ENCODE results near the gene ACD.

ACD gene

GRCh38 chr16:67660564-67661028 lies 536 bp upstream of the ACD start, which contains the start of gene PARD6A:
Gene PARD6A, plus strand, starts transcription at chr16:67660960. Its CDS starts 79 bp downstream, at chr16:67661039.
- peak within 1 kb of the TSS; percentile 88 for H3K4me3 Mint-ChIP-seq
- peaks cover 17% of the 10 kb centered on the region for H3K4me1 Mint-ChIP-seq (ENCODE audit: low read depth)
- peak within 1 kb of the TSS; percentile 92 for H3K27ac Mint-ChIP-seq
- no peaks in the 10 kb centered on the region for H3K9me3 Mint-ChIP-seq
- H3K27me3 Mint-ChIP-seq = no peaks in the 10 kb centered on the region
- peaks cover 3% of the 10 kb centered on the region for H3K36me3 Mint-ChIP-seq (ENCODE audit: low read depth)

DNA sequence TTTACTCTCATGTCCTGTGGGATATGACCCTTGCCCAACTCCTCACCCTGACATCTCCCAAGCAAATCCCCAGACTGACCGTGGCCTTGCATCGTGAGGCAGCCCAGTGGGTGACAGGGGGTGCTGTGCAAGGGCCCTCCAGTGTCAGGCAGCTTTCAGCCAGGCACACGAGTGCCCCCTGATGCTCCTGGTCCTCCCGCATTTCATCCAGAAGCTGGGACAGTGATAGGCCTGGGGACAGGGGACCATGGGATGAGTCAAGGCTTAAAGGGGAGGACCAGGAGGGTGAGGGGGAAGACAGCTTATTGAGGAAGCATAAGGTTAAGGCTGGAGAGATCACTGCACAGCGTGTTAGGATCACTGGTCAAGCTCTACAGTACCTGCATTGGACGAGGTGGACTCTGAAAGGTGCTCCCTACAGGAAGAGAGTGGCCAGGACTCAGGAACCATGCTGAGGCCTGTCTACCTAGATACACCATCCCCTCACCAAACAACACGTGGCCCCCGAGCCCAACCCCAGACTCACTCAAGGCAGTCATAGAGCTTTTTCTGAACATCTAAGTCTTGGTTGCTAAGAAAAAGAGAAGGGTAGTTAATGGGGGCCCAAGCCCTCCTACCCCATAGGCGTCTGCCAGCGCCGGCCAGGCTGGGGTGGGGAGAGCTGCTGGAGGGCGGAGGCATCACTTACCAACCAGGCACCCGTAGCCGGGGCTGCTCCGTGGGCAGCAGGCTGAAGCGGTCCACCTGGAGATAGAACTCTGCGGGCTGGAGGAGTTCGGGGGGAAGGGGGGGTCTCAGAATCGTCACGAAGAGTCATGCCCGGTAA lies 998 bp downstream of the ACD start:
- Mint-ChIP-seq H3K9me3 (no peaks in the 10 kb centered on the region), H3K36me3 (ENCODE audit: low read depth) (peaks cover 6% of the 10 kb centered on the region), H3K4me3 (peak overlapping the region; percentile 88), H3K27ac (peak overlapping the region; percentile 92), H3K27me3 (no peaks in the 10 kb centered on the region), H3K4me1 (ENCODE audit: low read depth) (peaks cover 13% of the 10 kb centered on the region)

DNA sequence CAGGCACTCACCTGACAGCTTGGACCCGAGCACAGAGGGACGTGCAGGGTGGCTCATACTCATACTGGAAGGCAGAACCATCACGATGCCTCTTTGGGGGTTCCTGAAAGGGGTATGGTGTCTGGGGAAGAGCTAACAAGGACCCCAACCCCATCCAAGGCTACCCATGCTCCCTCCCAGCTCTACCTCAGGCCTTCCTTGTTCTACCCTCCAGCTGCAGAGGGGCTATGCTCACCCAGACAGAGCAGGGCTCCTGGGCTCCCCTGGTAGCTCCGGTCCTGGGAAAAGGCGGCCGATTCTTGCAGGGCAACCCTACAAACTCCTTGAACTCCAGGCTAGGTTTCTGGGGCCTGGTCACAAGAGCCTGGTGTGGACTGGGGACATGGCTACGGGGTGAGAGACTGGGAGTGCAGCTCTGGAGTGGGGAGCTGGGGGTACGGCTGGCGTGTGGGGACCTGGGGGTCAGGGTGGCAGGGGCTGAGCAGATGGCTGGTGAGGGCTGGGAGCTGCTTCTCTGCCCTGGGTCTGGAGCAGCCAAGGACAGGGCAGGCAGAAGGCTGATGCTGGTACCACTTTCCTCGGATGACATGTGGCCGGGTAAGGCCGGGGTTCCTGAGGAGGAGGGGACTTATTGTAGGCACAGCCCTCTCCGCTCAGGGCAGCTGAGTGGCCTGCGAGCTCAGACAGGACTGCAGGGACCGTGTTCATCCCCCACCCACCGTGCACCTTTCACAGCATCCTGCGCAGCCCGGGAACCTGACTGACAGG lies 2.1 kb downstream of the ACD start:
- H3K9me3 Mint-ChIP-seq = no peaks in the 10 kb centered on the region
- no peaks in the 10 kb centered on the region for H3K27me3 Mint-ChIP-seq
- no peak overlapping the region for H3K4me3 Mint-ChIP-seq
- H3K4me1 Mint-ChIP-seq (ENCODE audit: low read depth) = peaks cover 13% of the 10 kb centered on the region
- peak overlapping the region; percentile 16 for H3K27ac Mint-ChIP-seq
- peaks cover 6% of the 10 kb centered on the region for H3K36me3 Mint-ChIP-seq (ENCODE audit: low read depth)

- Mint-ChIP-seq H3K27ac (no peak overlapping the region), H3K9me3 (no peaks in the 10 kb centered on the region), H3K36me3 (ENCODE audit: low read depth) (peaks cover 9% of the 10 kb centered on the region), H3K27me3 (no peaks in the 10 kb centered on the region), H3K4me1 (ENCODE audit: low read depth) (peaks cover 13% of the 10 kb centered on the region), H3K4me3 (no peak overlapping the region)
These were observed 2.9 kb downstream of the ACD start for GRCh38 chr16:67657017-67657608.

DNA sequence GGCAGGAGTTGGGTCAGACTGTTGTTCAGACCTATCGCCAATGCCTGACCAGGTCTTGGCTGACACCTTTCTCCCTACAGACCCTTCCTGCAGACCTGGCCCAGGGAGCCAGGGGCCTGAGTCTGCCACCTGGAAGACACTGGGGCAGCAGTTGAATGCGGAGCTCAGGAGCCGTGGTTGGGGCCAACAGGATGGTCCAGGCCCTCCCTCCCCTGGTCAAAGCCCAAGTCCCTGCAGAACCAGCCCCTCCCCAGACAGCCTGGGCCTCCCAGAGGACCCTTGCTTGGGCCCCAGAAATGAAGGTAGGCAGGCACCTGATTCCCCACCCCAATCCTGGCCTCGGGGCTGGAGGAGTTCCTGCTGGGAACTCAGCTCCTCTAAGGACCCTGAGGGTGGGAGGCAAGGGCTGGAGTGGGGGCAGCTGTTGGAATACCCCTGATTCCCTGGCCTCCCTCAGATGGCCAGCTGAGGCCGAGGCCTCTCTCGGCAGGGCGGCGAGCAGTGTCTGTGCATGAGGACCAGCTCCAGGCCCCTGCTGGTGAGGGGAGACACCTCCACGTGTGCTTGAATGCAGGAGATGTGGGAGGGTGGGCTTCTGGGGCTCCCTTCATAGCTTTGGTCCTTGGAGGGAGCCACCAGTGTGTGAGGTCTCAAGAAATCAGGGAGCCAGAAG lies 3.6 kb downstream of the ACD start:
- Mint-ChIP-seq H3K4me3 (no peak overlapping the region), H3K9me3 (no peaks in the 10 kb centered on the region), H3K36me3 (ENCODE audit: low read depth) (peaks cover 15% of the 10 kb centered on the region), H3K27ac (no peak overlapping the region), H3K4me1 (ENCODE audit: low read depth) (peaks cover 13% of the 10 kb centered on the region), H3K27me3 (no peaks in the 10 kb centered on the region)

- Mint-ChIP-seq H3K4me3 (no peak overlapping the region), H3K27me3 (no peaks in the 10 kb centered on the region), H3K9me3 (no peaks in the 10 kb centered on the region), H3K4me1 (ENCODE audit: low read depth) (peaks cover 13% of the 10 kb centered on the region), H3K27ac (peak overlapping the region; percentile 29), H3K36me3 (ENCODE audit: low read depth) (peaks cover 23% of the 10 kb centered on the region)
These were observed 4.7 kb downstream of the ACD start for GRCh38 chr16:67655363-67655762.

- no peaks in the 10 kb centered on the region for H3K9me3 Mint-ChIP-seq
- no peak overlapping the region for H3K27ac Mint-ChIP-seq
- H3K4me1 Mint-ChIP-seq (ENCODE audit: low read depth) = peaks cover 13% of the 10 kb centered on the region
- H3K36me3 Mint-ChIP-seq (ENCODE audit: low read depth) = peaks cover 28% of the 10 kb centered on the region
- H3K27me3 Mint-ChIP-seq = no peaks in the 10 kb centered on the region
- no peak overlapping the region for H3K4me3 Mint-ChIP-seq
These were observed 5.6 kb downstream of the ACD start for GRCh38 chr16:67654403-67654911.

DNA sequence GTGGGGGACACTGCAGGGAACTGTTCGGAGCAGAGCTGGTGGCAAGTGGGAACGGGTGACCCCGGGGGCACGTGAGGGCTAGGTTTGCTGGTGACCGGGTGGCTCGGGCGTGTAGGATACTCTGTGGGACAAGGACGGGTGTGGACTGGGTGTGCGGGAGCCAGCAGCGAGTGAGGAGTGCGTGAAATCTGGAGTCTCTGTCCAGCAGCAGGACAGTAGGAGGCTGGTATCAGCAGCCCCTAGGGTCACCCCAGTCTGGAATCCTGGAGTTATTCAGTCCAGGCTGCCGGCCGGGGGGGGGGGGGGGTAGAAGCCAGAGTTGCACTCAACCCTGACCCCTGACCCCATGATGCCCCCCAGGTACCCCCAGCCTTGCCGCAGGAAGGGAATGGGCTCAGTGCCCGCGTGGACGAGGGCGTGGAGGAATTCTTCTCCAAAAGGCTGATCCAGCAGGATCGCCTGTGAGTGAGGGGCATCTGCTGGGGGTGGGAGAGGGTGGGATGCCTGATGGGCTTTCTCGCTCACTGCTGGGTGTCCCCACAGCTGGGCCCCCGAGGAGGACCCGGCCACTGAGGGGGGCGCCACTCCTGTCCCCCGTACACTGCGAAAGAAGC lies 6.2 kb downstream of the ACD start:
- H3K36me3 Mint-ChIP-seq (ENCODE audit: low read depth) = peaks cover 28% of the 10 kb centered on the region
- peak overlapping the region; percentile 68 for H3K27ac Mint-ChIP-seq
- H3K4me1 Mint-ChIP-seq (ENCODE audit: low read depth) = peaks cover 10% of the 10 kb centered on the region
- H3K9me3 Mint-ChIP-seq = no peaks in the 10 kb centered on the region
- H3K4me3 Mint-ChIP-seq = no peak overlapping the region
- no peaks in the 10 kb centered on the region for H3K27me3 Mint-ChIP-seq

- no peaks in the 10 kb centered on the region for H3K27me3 Mint-ChIP-seq
- H3K36me3 Mint-ChIP-seq (ENCODE audit: low read depth) = peaks cover 28% of the 10 kb centered on the region
These were observed 6.8 kb downstream of the ACD start for GRCh38 chr16:67653128-67653788.

DNA sequence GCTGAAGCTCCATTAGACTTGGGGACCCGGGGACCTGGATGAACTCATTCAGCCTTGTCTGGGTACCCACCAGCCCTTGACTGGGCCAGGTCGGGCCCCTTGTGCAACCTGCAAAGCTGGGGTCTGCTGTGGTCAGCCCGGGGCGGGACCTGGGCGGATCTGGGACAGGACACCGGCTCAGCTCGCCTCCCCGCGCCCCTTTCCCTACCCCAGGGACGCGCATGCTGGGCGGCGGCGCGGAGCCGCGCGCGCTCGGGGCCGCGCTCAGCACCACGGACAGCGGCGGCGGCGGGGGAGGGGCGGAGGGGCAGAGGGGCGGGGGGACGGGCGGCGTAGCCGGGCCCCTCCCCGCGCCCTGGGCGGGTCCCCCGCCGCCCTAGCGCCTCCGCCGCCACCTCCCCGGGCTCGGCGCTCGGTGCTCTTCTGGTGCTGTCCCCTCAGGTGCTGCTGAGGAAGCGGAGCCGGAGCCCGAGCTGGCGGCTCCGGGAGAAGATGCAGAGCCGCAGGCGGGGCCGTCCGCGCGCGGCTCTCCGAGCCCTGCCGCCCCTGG lies 7.4 kb downstream of the ACD start:
- Mint-ChIP-seq H3K4me3 (no peak overlapping the region), H3K27ac (no peak overlapping the region), H3K9me3 (no peaks in the 10 kb centered on the region), H3K27me3 (no peaks in the 10 kb centered on the region), H3K4me1 (ENCODE audit: low read depth) (no peaks in the 10 kb centered on the region), H3K36me3 (ENCODE audit: low read depth) (peaks cover 28% of the 10 kb centered on the region)

More at GRCh38 chr16:67653128-67653788, 6.8 kb downstream of the ACD start:
- H3K27ac Mint-ChIP-seq = no peak overlapping the region
- no peak overlapping the region for H3K4me3 Mint-ChIP-seq
- peaks cover 4% of the 10 kb centered on the region for H3K4me1 Mint-ChIP-seq (ENCODE audit: low read depth)
- no peaks in the 10 kb centered on the region for H3K9me3 Mint-ChIP-seq

DNA sequence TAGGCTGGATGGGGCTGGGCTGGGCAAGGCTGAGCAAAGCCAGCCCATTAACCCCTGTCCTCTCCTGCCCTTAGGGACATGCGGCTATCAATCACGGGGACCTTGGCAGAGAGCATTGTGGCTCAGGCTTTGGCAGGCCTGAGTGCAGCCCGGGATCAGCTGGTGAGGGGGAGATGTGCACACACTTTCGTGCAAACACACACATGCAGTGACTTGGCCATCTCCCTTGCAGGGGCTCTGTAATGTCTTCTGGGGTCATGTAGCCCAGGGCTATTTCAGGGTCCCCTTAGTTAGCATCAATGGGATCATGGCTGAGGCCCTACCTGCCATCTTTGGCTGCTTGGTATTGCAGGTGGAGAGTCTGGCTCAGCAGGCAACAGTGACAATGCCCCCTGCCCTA lies 8.2 kb downstream of the ACD start:
- Mint-ChIP-seq H3K4me1 (ENCODE audit: low read depth) (no peaks in the 10 kb centered on the region), H3K27ac (no peak overlapping the region), H3K9me3 (no peaks in the 10 kb centered on the region), H3K27me3 (no peaks in the 10 kb centered on the region), H3K4me3 (no peak overlapping the region), H3K36me3 (ENCODE audit: low read depth) (peaks cover 28% of the 10 kb centered on the region)

- peaks cover 32% of the 10 kb centered on the region for H3K36me3 Mint-ChIP-seq (ENCODE audit: low read depth)
- no peaks in the 10 kb centered on the region for H3K9me3 Mint-ChIP-seq
- peaks cover 4% of the 10 kb centered on the region for H3K4me1 Mint-ChIP-seq (ENCODE audit: low read depth)
- H3K27me3 Mint-ChIP-seq = no peaks in the 10 kb centered on the region
- H3K4me3 Mint-ChIP-seq = no peak overlapping the region
- H3K27ac Mint-ChIP-seq = no peak overlapping the region
These were observed 9.0 kb downstream of the ACD start for GRCh38 chr16:67651039-67651438.

DNA sequence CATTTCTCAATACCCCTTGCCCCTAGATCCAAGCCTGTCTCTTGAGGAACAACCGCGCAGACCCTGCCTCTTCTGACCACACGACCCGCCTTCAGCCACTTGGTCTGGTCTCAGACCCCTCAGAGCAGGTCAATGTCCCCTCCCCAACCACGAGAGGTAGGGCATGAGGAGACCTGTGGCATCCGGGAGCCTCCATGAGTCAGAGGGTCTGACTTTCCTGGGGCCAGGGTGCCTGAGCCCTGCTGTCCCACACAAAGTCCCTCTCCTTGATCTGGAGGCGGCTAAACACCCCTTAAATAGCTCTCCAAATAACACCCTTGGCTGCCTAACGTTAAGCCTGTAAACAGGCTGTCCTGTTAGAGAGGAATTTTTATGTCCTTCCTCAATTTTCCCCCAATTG lies 10.0 kb downstream of the ACD start:
- Mint-ChIP-seq H3K4me3 (no peak overlapping the region), H3K9me3 (no peaks in the 10 kb centered on the region), H3K4me1 (ENCODE audit: low read depth) (peaks cover 4% of the 10 kb centered on the region), H3K36me3 (ENCODE audit: low read depth) (peaks cover 25% of the 10 kb centered on the region), H3K27me3 (no peaks in the 10 kb centered on the region), H3K27ac (no peak overlapping the region)

Data from stimulated activated naive CD8-positive, alpha-beta T cell treated with anti-CD3 and anti-CD28 coated beads, Interleukin-15, Interleukin-2, amounts not matched to agents 100 ng/mL and 50 ng/mL, for 24 hours (primary cell).